Stimulated activated CD4-positive, alpha-beta T cell treated with anti-CD3 and anti-CD28 coated beads, Interleukin-1b, Interleukin-23, amount 100 ng/mL, for 48 hours (primary cell): Measurements from ENCODE around the gene USH2A.

ENCODE experiments used
- DNase-seq: peaks from one replicate; pipeline ENCODE4 v3.0.0-alpha.2; 2020

Gene USH2A

GRCh38 chr1:215835951-215836350, 587.3 kb downstream of the USH2A start:
- DNase-seq = no peak

- no peak for DNase-seq
Observed at GRCh38 chr1:215833941-215834729, 589.1 kb downstream of the USH2A start.

GRCh38 chr1:215830226-215830810, 592.9 kb downstream of the USH2A start:
- DNase-seq = no peak

GRCh38 chr1:215825056-215825455, 598.2 kb downstream of the USH2A start:
- no peak for DNase-seq

- no peak for DNase-seq
Observed at GRCh38 chr1:215824245-215824644, 599.0 kb downstream of the USH2A start.

GRCh38 chr1:215819114-215819513, 604.1 kb downstream of the USH2A start:
- no peak for DNase-seq

GRCh38 chr1:215807911-215808436, 615.3 kb downstream of the USH2A start:
- DNase-seq = no peak

GRCh38 chr1:215807218-215807617, 616.0 kb downstream of the USH2A start:
- no peak for DNase-seq

GRCh38 chr1:215797859-215798258, 625.4 kb downstream of the USH2A start:
- DNase-seq = no peak

GRCh38 chr1:215794156-215794555, 629.1 kb downstream of the USH2A start:
- DNase-seq = no peak

GRCh38 chr1:215793180-215793579, 630.1 kb downstream of the USH2A start:
- no peak for DNase-seq

- DNase-seq = no peak
Observed at GRCh38 chr1:215792446-215792845, 630.8 kb downstream of the USH2A start.

GRCh38 chr1:215789981-215790380, 633.3 kb downstream of the USH2A start:
- DNase-seq = no peak

- DNase-seq = no peak
Observed at GRCh38 chr1:215786997-215787396, 636.3 kb downstream of the USH2A start.

GRCh38 chr1:215780641-215781040, 642.6 kb downstream of the USH2A start:
- no peak for DNase-seq

- no peak for DNase-seq
Observed at GRCh38 chr1:215780139-215780538, 643.1 kb downstream of the USH2A start.

GRCh38 chr1:215779729-215780128, 643.5 kb downstream of the USH2A start:
- no peak for DNase-seq

- DNase-seq = no peak
Observed at GRCh38 chr1:215777370-215777925, 645.8 kb downstream of the USH2A start.

- DNase-seq = no peak
Observed at GRCh38 chr1:215776336-215776735, 646.9 kb downstream of the USH2A start.

GRCh38 chr1:215772151-215772550, 651.1 kb downstream of the USH2A start:
- no peak for DNase-seq

- DNase-seq = no peak
Observed at GRCh38 chr1:215768303-215768702, 654.9 kb downstream of the USH2A start.

- no peak for DNase-seq
Observed at GRCh38 chr1:215767761-215768160, 655.5 kb downstream of the USH2A start.

GRCh38 chr1:215766521-215766920, 656.7 kb downstream of the USH2A start:
- DNase-seq = no peak

GRCh38 chr1:215765833-215766232, 657.4 kb downstream of the USH2A start:
- no peak for DNase-seq
